Loucy (cell line): ENCODE data around the gene PCBP3.

Experiments used
- H2AFZ ChIP-seq: fragments of 200-600 bp; sonication (generic); 2 replicates; pipeline ENCODE4 v1.6.0; 2016; ENCODE audit warnings: antibody characterized with exemption, mild to moderate bottlenecking, low read length, moderate library complexity
- H3F3A ChIP-seq: fragments of 200-600 bp; 2 replicates; pipeline ENCODE4 v1.6.0; 2016; ENCODE audit warnings: antibody characterized with exemption, low read depth, mild to moderate bottlenecking
- H3K27me3 ChIP-seq: fragments of 200-600 bp; sonication (generic); 2 replicates; pipeline ENCODE4 v1.6.1; 2014; ENCODE audit warnings: low read length, mild to moderate bottlenecking; ENCODE audit not compliant: insufficient read depth, poor library complexity, severe bottlenecking
- H3K36me3 ChIP-seq: fragments of 200-600 bp; sonication (generic); 2 replicates; pipeline ENCODE4 v1.6.1; 2016; ENCODE audit warnings: low read length; ENCODE audit not compliant: insufficient read depth
- H3K4me1 ChIP-seq: fragments of 200-600 bp; sonication (generic); 2 replicates; pipeline ENCODE4 v1.5.1; 2014; ENCODE audit warnings: low read length, mild to moderate bottlenecking; ENCODE audit not compliant: insufficient read depth, poor library complexity, severe bottlenecking
- H3K4me2 ChIP-seq: fragments of 200-600 bp; sonication (generic); 2 replicates; pipeline ENCODE4 v1.6.0; 2014; ENCODE audit warnings: antibody characterized with exemption, low read length, low read depth, mild to moderate bottlenecking; ENCODE audit not compliant: poor library complexity, severe bottlenecking
- H3K4me3 ChIP-seq: fragments of 200-600 bp; sonication (generic); 2 replicates; pipeline ENCODE4 v1.5.1; 2014; ENCODE audit warnings: low read length, mild to moderate bottlenecking, mixed read lengths; ENCODE audit not compliant: poor library complexity, severe bottlenecking
- H3K79me2 ChIP-seq: fragments of 200-600 bp; sonication (generic); 2 replicates; pipeline ENCODE4 v1.6.1; 2014; ENCODE audit warnings: low read length; ENCODE audit not compliant: insufficient read depth
- H3K9ac ChIP-seq: fragments of 200-600 bp; sonication (generic); 2 replicates; pipeline ENCODE4 v1.6.0; 2014; ENCODE audit warnings: mild to moderate bottlenecking, low read depth, low read length, moderate library complexity; ENCODE audit not compliant: poor library complexity, severe bottlenecking
- H3K9me2 ChIP-seq: fragments of 200-600 bp; sonication (generic); replicated peaks from 2 replicates; pipeline ENCODE4 v1.6.1; 2016; ENCODE audit warnings: low read depth, low read length, mixed read lengths
- H3K9me3 ChIP-seq: fragments of 200-600 bp; sonication (generic); 2 replicates; pipeline ENCODE4 v1.6.1; 2014; ENCODE audit warnings: mild to moderate bottlenecking, antibody characterized with exemption, low read length, low read depth; ENCODE audit not compliant: insufficient read depth
- H4K20me1 ChIP-seq: fragments of 200-600 bp; sonication (generic); 2 replicates; pipeline ENCODE4 v1.6.0; 2014; ENCODE audit warnings: antibody characterized with exemption, low read length, mild to moderate bottlenecking; ENCODE audit not compliant: insufficient read depth, poor library complexity, severe bottlenecking
- EZH2phosphoT487 ChIP-seq: fragments of 200-600 bp; IDR thresholded peaks from 2 replicates; pipeline ENCODE4 v1.6.1; 2018; ENCODE audit warnings: antibody characterized with exemption, mild to moderate bottlenecking, moderate library complexity, borderline replicate concordance
- TF ChIP-seq, protein P1 (sequence below): fragments of 200-600 bp; sonication (generic); conservative IDR thresholded peaks from 2 replicates; pipeline ENCODE4 v1.5.1; 2014; ENCODE audit warnings: mild to moderate bottlenecking, antibody characterized with exemption, low read length

The PCBP3 gene

DNA sequence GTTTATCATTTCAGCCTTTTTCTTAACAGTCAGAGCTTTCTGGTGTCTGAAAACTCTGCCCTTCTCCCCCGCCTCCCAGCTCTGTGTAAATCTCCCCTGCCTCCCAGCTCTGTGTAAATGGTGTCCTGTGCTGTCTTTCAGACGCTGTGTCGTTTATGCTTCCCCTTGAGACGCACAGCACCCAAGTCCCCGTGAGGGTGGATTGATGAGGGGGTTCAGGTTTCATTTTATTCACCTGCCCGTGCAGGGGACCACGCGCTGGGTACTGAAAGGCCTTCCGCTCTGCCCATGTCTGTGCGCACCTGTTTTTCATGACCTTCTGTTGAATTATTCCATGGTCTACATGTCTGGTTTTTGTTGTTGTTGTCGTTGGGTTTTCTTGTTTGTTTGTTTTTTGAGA lies 229.9 kb downstream of the PCBP3 start:
- no peaks in the 10 kb centered on the region for H4K20me1 ChIP-seq
- no peak overlapping the region for H3K9ac ChIP-seq
- H3K4me1 ChIP-seq, result peaks cover 29% of the 10 kb centered on the region
- H3K9me3 ChIP-seq, result no peaks in the 10 kb centered on the region
- H2AFZ ChIP-seq, result no peak overlapping the region
- TF ChIP-seq EZH2phosphoT487, result no peak
- TF ChIP-seq, protein P1, sequence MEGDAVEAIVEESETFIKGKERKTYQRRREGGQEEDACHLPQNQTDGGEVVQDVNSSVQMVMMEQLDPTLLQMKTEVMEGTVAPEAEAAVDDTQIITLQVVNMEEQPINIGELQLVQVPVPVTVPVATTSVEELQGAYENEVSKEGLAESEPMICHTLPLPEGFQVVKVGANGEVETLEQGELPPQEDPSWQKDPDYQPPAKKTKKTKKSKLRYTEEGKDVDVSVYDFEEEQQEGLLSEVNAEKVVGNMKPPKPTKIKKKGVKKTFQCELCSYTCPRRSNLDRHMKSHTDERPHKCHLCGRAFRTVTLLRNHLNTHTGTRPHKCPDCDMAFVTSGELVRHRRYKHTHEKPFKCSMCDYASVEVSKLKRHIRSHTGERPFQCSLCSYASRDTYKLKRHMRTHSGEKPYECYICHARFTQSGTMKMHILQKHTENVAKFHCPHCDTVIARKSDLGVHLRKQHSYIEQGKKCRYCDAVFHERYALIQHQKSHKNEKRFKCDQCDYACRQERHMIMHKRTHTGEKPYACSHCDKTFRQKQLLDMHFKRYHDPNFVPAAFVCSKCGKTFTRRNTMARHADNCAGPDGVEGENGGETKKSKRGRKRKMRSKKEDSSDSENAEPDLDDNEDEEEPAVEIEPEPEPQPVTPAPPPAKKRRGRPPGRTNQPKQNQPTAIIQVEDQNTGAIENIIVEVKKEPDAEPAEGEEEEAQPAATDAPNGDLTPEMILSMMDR, result no peak
- no peak overlapping the region for H3K4me2 ChIP-seq
- H3K27me3 ChIP-seq, result no peaks in the 10 kb centered on the region
- H3F3A ChIP-seq, result no peaks in the 10 kb centered on the region
- H3K9me2 ChIP-seq, result no peaks in the 10 kb centered on the region
- H3K36me3 ChIP-seq, result no peaks in the 10 kb centered on the region
- no peak overlapping the region for H3K4me3 ChIP-seq
- H3K79me2 ChIP-seq, result no peaks in the 10 kb centered on the region

DNA sequence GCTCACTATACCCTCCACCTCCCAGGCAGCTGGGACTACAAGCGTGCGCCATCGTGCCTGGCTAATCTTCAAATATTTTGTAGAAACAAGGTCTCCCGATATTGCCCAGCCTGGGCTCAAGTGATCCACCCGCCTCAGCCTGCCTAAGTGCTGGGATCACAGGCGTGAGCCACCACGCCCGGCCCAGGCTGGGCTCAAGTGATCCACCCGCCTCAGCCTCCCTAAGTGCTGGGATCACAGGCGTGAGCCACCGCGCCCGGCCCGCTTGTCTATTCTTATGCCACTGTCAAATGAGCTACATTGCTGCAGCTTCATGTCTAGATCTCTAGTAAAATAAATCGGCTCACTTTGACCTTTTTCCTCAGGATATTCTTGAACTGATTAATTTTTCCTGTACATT lies 230.3 kb downstream of the PCBP3 start:
- H3K4me1 ChIP-seq, result peaks cover 29% of the 10 kb centered on the region
- H3F3A ChIP-seq, result no peaks in the 10 kb centered on the region
- H3K27me3 ChIP-seq, result no peaks in the 10 kb centered on the region
- no peaks in the 10 kb centered on the region for H3K36me3 ChIP-seq
- no peak overlapping the region for H3K4me3 ChIP-seq
- H3K9me2 ChIP-seq, result no peaks in the 10 kb centered on the region
- H3K9ac ChIP-seq, result no peak overlapping the region
- H3K4me2 ChIP-seq, result no peak overlapping the region
- TF ChIP-seq, protein P1, result no peak
- no peak for TF ChIP-seq EZH2phosphoT487
- no peaks in the 10 kb centered on the region for H3K9me3 ChIP-seq
- H3K79me2 ChIP-seq, result no peaks in the 10 kb centered on the region
- no peaks in the 10 kb centered on the region for H4K20me1 ChIP-seq
- no peak overlapping the region for H2AFZ ChIP-seq

DNA sequence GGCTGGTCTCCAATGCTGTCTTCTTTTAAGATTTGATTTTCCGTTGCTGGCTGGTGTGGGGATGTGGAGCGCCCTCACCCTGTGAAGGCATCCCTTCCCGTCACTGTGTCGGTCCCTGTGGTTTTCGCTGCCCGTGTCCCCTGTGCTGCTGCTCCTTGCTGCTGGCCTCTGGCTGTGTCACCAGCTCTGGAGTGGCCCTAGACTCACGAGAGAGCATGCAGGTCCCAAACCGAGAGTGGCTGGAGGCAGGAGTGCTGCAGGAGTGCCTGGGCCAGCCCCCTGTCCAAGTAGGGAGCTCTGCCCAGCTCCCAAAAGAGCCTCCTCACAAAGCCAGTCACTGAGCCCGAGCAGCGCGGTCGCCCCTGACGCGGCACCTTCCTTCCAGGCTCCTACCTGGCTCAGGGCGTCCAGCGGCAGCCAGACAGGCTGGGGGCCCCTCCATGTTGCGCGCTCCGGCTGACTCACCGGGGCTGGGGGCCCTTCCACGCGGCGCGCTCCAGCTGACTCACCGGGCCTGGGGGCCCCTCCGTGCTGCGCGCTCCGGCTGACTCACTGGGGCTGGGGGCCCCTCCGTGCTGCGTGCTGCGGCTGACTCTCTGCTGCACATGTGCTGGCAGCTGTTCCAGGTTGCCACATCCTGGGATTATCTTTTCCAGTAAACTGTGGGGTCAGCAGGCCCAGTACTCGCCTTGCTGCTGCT lies 231.3 kb downstream of the PCBP3 start:
- H3K4me3 ChIP-seq, result no peak overlapping the region
- no peak overlapping the region for H3K9ac ChIP-seq
- H3K36me3 ChIP-seq, result no peaks in the 10 kb centered on the region
- no peaks in the 10 kb centered on the region for H3K79me2 ChIP-seq
- TF ChIP-seq, protein P1, result no peak
- TF ChIP-seq EZH2phosphoT487, result no peak
- no peaks in the 10 kb centered on the region for H3K27me3 ChIP-seq
- no peaks in the 10 kb centered on the region for H3F3A ChIP-seq
- H3K4me2 ChIP-seq, result no peak overlapping the region
- H2AFZ ChIP-seq, result no peak overlapping the region
- H3K9me2 ChIP-seq, result no peaks in the 10 kb centered on the region
- H4K20me1 ChIP-seq, result no peaks in the 10 kb centered on the region
- H3K9me3 ChIP-seq, result no peaks in the 10 kb centered on the region
- peaks cover 30% of the 10 kb centered on the region for H3K4me1 ChIP-seq
